ENCODE measurements around the gene ZBTB11. TPM values are rescaled to one million over a fixed set of nuclear protein-coding genes. Genes with fewer than 3 reads are reported as not detected.

Gene ZBTB11
- total RNA-seq, 4 donors from 2014 or later: 28.0 to 43.6 (median 35.9) TPM

GRCh38 chr3:101671014-101671413 is 5.9 kb downstream of the ZBTB11 start:
- no peak for TF ChIP-seq POLR2A (IDR thresholded peaks at IDR 0.05)
- TF ChIP-seq CTCF (IDR thresholded peaks at IDR 0.05): no peak

GRCh38 chr3:101667844-101668243 is 9.1 kb downstream of the ZBTB11 start:
- TF ChIP-seq CTCF (IDR thresholded peaks at IDR 0.05) (no peak), POLR2A (IDR thresholded peaks at IDR 0.05) (no peak)
- Histone ChIP-seq H3K9me3 (no peaks in the 10 kb centered on the region), H3K27ac (no peak overlapping the region), H3K36me3 (peaks cover 10 to 36% of the 10 kb centered on the region in 2 donors), H3K27me3 (no peaks in the 10 kb centered on the region), H3K4me1 (no peaks in the 10 kb centered on the region), H3K4me3 (replicated peaks in 1 of 3) (no peak overlapping the region)
- no peak for DNase-seq
- 97 to 100% methylated on average over 1 of the region's 1 CpG for whole genome bisulfite sequencing, 2 donors
- intact Hi-C loops (cut with DNase I): no loop called here

More at GRCh38 chr3:101671014-101671413, 5.9 kb downstream of the ZBTB11 start:
- no peaks in the 10 kb centered on the region for H3K27me3 ChIP-seq
- 91 to 92% methylated on average over 5 of the region's 5 CpGs for WGBS, 2 donors
- H3K4me1 ChIP-seq: peaks cover 0 to 11% of the 10 kb centered on the region in 2 donors
- H3K4me3 ChIP-seq (replicated peaks in 1 of 3): no peak overlapping the region
- intact Hi-C loops (cut with DNase I): no loop called here
- no peaks in the 10 kb centered on the region for H3K9me3 ChIP-seq
- DNase-seq: no peak
- H3K27ac ChIP-seq: no peak overlapping the region
- peaks cover 5 to 15% of the 10 kb centered on the region in 2 donors for H3K36me3 ChIP-seq

- Histone ChIP-seq H3K4me1 (no peaks in the 10 kb centered on the region), H3K36me3 (peaks cover 10 to 40% of the 10 kb centered on the region in 2 donors), H3K9me3 (no peaks in the 10 kb centered on the region), H3K4me3 (replicated peaks in 1 of 3) (no peak overlapping the region), H3K27ac (no peak overlapping the region), H3K27me3 (no peaks in the 10 kb centered on the region)
- WGBS, 2 donors: 96 to 97% methylated on average over 6 of the region's 6 CpGs
- intact Hi-C loops (cut with DNase I): no loop called here
- TF ChIP-seq CTCF (IDR thresholded peaks at IDR 0.05) (no peak), POLR2A (IDR thresholded peaks at IDR 0.05) (no peak)
- DNase-seq: no peak
These were observed 9.6 kb downstream of the ZBTB11 start for GRCh38 chr3:101667331-101667730.

- Histone ChIP-seq H3K9me3 (no peaks in the 10 kb centered on the region), H3K27me3 (no peaks in the 10 kb centered on the region), H3K4me3 (replicated peaks in 1 of 3) (no peak overlapping the region), H3K4me1 (no peaks in the 10 kb centered on the region), H3K36me3 (peaks cover 11 to 51% of the 10 kb centered on the region in 2 donors), H3K27ac (no peak overlapping the region)
- intact Hi-C loops (cut with DNase I): no loop called here
- no peak for DNase-seq
- TF ChIP-seq CTCF (IDR thresholded peaks at IDR 0.05): no peak
- TF ChIP-seq POLR2A (IDR thresholded peaks at IDR 0.05): no peak
These were observed 11.1 kb downstream of the ZBTB11 start for GRCh38 chr3:101665851-101666250.

- no peak overlapping the region for H3K27ac ChIP-seq
- no peaks in the 10 kb centered on the region for H3K4me1 ChIP-seq
- H3K27me3 ChIP-seq: no peaks in the 10 kb centered on the region
- no peaks in the 10 kb centered on the region for H3K9me3 ChIP-seq
- TF ChIP-seq POLR2A (IDR thresholded peaks at IDR 0.05): no peak
- TF ChIP-seq CTCF (IDR thresholded peaks at IDR 0.05): no peak
- peaks cover 16 to 52% of the 10 kb centered on the region in 2 donors for H3K36me3 ChIP-seq
- 93 to 97% methylated on average over 4 of the region's 4 CpGs for WGBS, 2 donors
- no peak for DNase-seq
- intact Hi-C loops (cut with DNase I): no loop called here
- H3K4me3 ChIP-seq (replicated peaks in 1 of 3): no peak overlapping the region
These were observed 11.6 kb downstream of the ZBTB11 start for GRCh38 chr3:101665357-101665756.
